Fibroblast of lung (primary cell): ENCODE data around the gene RPS6KA2.

Experiments
- CTCF ChIP-seq, 2 donors: IDR thresholded peaks in 1 of 2; conservative IDR thresholded peaks in 1 of 2; 1 replicate in 1 of 2; 2 replicates in 1 of 2; pipeline ENCODE4 v1.5.1; 2011 to 2012; ENCODE audit warnings: low read length in 2 of 2, control low read depth in 1 of 2, inconsistent platforms in 1 of 2, low read depth in 1 of 2, mild to moderate bottlenecking in 1 of 2
- EZH2 ChIP-seq: IDR thresholded peaks from 2 replicates; pipeline ENCODE4 v1.5.1; 2012; ENCODE audit warnings: low read length, control low read depth, mild to moderate bottlenecking; ENCODE audit errors: missing control alignments

DNA sequence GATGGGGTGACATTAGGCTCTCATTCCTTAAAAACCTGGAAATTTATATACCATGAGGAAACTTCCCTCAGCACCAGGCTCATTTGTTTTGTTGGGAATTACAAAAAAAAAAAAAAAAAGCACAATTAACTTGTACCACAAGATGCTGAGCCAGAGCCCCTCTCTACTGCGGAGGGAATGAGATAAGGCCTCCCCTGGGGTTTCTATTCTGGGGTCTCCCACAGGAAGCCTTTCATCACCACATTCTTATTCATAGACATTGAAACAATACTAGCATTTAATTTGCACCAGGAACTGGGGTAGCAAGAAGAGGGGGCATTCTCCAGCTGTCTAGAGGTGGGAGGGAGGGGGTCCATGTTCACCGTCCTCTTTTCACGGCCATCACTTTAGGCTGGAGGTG, 23.0 kb upstream of the RPS6KA2 start:
- TF ChIP-seq CTCF (conservative IDR thresholded peaks at IDR 0.05 in 1 of 2, IDR thresholded peaks at IDR 0.05 in 1 of 2; ENCODE audit: low read depth in 1 of 2, low read length in 2 of 2) (no peak), EZH2 (no peak)
